Measurements from ENCODE around the gene MYO6. TPM values are rescaled to one million over a fixed set of nuclear protein-coding genes. Genes with fewer than 3 reads are reported as not detected.

MYO6 gene
- polyA plus RNA-seq, 3 donors: 94.4 to 119 (median 107) TPM

- no peak for DNase-seq
Measured at GRCh38 chr6:75760320-75760719, 11.3 kb downstream of the MYO6 start.

GRCh38 chr6:75761489-75761888, 12.4 kb downstream of the MYO6 start:
- DNase-seq: no peak

DNA sequence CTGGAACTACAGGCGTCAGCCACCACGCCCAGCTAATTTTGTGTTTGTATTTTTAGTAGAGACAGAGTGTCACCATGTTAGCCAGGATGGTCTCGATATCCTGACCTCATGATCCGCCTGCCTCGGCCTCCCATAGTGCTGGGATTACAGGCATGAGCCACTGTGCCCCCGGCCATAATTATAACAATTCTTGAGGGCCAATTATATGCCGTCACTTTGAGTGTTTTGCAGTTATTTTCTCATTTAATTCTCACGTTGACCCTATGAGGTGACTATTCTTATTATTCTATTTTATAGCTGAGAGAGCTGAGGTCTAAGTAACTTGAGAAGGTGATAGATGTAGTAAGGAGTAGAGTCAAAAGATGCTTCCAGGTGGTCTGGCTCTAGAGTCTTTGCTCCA, 13.0 kb downstream of the MYO6 start:
- no peak for DNase-seq

DNA sequence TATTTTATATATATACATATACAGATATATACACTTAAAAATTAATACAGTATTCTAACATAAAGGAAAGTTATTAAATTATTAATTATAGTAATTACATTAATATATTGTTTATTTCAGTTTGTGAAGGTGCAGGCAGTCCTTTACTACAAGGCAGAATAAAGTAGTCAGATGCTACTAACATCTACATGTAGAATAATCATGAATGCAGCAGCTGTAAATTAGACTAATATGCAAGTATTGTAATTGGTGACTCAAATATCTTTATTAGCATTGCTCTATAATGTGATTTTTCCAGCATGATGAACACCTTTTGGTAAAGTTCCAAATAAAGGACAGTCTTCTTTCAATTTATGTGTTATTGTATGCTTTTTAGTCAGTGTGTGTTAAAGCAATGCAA, 17.3 kb downstream of the MYO6 start:
- no peak for DNase-seq

- no peak for DNase-seq
Measured at GRCh38 chr6:75770844-75771243, 21.8 kb downstream of the MYO6 start.

DNA sequence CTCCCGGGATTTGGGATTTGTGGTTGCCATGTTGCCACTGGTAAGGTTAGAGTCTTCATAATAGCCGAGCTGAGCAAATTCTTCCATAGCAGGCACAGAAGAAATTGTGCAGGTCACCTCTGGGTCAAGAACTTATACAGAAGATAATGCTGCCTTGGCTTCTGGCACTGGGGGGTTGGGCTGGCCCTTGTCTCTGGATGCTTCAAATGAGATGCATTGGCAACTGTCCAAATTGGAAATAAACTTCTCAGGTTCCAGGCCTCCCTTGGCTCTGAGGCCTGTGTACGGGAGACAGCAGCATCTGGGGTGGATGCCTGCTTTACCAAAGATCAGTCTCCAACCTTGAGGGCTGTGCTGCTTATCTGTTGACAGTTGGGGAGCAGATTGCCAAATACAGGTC, 26.2 kb downstream of the MYO6 start:
- DNase-seq: no peak

GRCh38 chr6:75776461-75776860, 27.4 kb downstream of the MYO6 start:
- no peak for DNase-seq

DNA sequence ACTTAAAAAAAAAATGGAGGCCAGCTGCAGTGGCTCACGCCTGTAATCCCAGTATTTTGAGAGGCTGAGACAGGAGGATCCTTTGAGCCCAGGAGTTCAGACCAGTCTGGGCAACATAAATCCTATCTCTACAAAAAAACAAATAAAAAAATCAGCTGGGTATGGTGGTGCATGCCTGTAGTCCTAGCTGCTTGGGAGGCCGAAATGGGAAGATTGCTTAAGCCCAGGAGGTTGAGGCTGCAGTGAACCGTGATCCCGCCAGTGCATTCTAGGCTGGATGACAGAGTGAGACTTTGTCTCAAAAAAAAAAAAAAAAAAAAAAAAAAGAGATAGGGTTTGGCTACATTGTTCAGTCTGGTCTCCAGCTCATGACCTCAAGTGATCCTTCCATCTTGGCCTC, 29.7 kb downstream of the MYO6 start:
- no peak for DNase-seq

- no peak for DNase-seq
Measured at GRCh38 chr6:75786152-75786551, 37.1 kb downstream of the MYO6 start.

- DNase-seq: no peak
Measured at GRCh38 chr6:75788894-75789293, 39.9 kb downstream of the MYO6 start.

DNA sequence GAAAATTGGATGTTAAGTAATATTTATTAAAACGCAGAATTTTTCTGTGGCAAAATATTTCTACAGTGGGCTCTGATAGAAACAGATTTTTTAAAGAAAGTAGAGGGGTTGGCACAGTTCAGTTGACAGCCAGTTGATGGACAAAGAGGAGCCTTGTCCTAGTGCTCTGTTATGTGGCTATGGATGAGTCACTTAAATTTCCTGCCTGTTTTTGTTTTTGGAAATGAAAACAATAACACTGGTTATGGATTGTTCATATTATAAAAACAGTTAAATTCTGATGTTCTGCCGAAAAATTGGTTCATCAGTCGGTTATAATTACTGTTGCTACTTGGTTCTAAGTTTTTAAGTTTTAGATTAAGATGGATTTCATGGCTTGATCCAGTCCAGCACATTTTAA, 42.8 kb downstream of the MYO6 start:
- no peak for DNase-seq

- no peak for DNase-seq
Measured at GRCh38 chr6:75794351-75794846, 45.4 kb downstream of the MYO6 start.

DNA sequence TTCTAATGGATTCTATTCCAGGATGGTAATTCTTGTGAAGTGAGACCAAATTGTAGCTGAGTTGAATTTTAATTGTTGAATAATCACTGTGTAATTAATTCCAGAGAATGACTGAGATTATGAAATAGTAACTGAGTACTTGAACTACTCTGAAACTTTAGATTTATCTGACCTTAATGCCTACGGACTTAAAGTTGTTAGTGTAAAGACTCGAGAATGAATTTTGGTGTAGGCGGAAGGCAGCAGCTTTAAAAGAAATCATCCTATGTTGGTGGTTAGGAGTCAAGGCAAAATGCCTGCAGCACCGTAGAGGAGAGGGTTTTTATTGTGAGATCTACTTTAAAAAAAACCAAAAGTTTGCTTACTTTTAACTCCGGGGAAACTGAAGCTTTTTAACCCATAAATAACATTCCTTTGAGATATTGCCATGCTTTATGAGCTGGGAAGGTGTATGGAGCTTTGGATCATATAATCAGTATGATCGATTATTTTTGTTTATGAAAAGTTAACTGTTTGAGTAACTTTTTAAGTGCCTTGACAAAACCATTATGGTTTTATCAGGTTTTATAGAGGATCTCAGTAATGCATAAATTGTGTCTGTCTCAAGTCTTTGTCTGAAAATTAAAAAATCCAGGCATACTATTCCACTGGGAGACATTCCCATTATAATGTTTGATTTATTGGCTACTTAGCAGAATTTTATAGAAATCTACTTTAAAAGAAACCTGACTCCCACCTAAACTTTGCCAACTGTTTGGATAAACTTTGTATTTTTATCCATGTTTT, 46.1 kb downstream of the MYO6 start:
- no peak for DNase-seq

GRCh38 chr6:75796723-75797122, 47.7 kb downstream of the MYO6 start:
- DNase-seq: no peak

DNA sequence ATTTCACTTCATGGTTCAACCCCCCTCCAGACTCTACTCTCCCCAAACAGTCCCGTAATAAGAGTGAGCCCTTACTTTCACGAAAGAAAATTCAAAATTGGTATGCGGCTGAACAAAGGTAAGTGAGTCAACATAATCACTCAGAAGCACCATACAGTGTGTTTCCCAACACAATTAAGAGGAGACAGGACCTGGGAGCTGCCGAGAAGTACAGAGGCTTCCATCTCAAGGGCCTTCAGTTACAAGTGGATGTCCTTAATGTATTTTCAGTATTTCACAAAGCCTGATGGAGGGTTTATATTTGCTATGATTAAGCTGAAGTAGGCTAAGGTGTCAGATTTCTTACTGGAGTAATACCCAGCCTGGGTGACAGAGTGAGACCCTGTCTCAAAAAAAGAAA, 51.1 kb downstream of the MYO6 start:
- DNase-seq: no peak

GRCh38 chr6:75800708-75801505, 51.9 kb downstream of the MYO6 start:
- no peak for DNase-seq

GRCh38 chr6:75802366-75802765, 53.3 kb downstream of the MYO6 start:
- DNase-seq: no peak

DNA sequence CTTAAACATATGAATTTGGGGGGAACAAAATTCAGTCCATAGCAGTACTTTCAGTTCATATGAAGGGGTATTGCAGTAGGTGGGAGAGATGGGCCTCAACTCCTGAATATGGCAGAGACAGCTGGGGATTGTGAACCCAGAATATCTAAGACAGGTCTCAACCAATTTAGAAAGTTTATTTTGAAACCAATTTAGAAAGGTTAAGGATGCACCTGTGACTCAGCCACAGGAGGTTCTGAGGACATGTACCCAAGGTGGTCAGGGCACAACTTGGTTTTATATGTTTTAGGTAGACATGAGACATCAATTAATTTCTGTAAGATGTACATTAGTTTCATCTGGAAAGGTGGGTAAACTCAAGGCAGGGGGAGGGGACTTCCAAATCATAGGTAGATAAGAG, 59.5 kb downstream of the MYO6 start:
- no peak for DNase-seq

DNA sequence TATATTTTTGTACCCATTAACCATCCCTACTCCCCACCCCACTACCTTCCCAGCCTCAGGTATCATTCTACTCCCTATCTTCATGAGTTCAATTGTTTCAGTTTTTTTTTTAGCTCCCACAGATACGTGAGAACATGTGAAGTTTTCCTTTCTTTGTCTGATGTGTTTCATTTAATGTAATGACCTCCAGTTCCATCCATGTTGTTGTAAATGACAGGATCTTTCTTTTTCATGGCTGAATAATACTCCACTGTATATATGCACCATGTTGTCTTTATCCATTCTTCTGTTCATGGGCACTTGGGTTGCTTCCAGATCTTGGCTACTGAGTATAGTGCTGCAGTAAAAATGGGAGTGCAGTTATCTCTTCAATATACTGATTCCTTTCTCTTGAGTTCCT, 63.5 kb downstream of the MYO6 start:
- DNase-seq: no peak

DNA sequence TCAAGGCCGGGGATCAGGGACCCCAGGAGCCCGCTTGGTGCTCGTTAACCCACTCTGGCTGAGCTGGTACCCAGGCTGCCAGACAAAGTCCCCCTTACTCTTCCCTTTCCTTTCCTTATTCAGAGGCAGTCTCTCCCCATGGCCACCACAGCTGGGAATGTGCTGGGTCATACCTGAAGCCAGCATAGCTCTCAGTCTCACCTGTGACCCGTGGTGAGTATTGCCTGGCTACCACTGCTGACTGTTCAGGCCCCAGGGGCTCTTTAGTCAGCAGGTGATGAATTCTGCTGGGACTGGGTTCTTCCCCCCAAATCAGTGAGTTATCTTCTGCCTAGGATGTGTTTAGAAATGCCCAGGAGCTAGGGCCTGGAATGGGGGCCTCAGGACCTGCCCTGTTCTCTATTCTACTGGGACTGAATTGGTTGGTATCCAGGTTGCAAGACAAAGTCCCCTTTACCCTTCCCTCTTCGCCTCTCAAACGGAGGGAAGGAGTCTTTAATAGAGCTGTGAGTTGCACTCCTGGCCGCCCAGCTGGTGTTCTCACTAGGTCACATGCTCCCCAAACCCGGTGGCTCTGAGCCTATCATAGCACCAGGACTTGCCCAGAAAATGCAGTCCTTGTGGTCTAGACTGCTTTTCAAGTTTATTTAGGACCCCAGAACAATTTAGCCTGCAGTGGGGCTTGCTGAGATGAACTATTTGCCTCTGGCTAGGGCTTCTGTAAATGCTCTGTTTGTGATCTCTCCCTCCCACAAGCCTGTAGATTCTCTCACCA, 64.6 kb downstream of the MYO6 start:
- DNase-seq: no peak

- no peak for DNase-seq
Measured at GRCh38 chr6:75815756-75816155, 66.7 kb downstream of the MYO6 start.

DNA sequence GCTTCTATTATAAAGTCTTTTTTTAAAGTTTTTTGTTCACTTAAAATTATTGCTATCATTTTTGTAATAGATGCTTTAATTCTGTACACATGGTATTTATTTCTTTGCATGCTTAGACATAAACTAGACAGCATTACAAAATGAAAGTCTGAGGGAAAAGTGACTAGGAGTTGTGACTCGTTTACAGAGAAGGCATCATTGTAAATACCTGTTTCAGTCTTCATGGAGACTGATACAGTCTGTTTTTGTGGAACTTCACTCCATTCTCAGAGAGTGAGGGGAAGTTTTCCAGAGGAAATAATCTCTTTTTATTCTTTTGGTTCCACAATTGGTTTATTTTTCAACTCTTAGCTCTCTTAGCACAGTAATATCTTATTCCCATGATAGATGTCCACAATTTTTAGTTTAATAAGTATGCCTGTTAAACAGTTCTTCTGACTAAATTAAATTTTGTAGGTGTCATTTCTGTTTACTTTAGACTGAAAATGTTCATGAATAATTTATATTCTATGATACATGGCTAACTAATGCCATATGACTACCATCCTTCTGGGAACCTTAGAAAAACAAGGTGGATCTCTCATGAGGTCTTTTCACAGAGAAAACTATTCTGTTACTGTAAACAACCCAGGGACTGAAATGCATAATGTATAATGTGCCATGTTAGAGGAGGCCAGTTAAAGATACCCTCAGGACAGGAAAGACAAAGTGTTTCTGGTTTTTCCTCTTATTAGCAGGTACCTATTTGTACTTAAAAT, 69.2 kb downstream of the MYO6 start:
- DNase-seq: no peak

Data from renal pelvis (tissue), 4 donors.